Activated T-helper 2 cell treated with anti-CD3 and anti-CD28 coated beads, Interferon-gamma antibody, Interleukin-2, Interleukin-4, amounts not matched to agents 10 μg/mL and 5 μg/mL and 100 μg/mL, durations not matched to agents 14 hours and 24 hours and 36 hours (primary cell): ENCODE data around the gene AGAP1. TPM values are rescaled to one million over a fixed set of nuclear protein-coding genes. Genes with fewer than 3 reads are reported as not detected.

ENCODE experiments used
- DNase-seq: peaks from one replicate; pipeline ENCODE4 v3.0.0; 2021; ENCODE audit warnings: low spot score
- H3K27ac Mint-ChIP-seq: one replicate; pipeline ENCODE4 v1.8.0; 2021; ENCODE audit warnings: mixed read lengths
- H3K27me3 Mint-ChIP-seq: one replicate; pipeline ENCODE4 v1.8.0; 2021; ENCODE audit warnings: low read depth, mixed read lengths
- H3K36me3 Mint-ChIP-seq: one replicate; pipeline ENCODE4 v1.8.0; 2021; ENCODE audit warnings: low read depth, mixed read lengths
- H3K4me1 Mint-ChIP-seq: one replicate; pipeline ENCODE4 v1.8.0; 2021; ENCODE audit warnings: low read depth, mixed read lengths
- H3K4me3 Mint-ChIP-seq: one replicate; pipeline ENCODE4 v1.8.0; 2021; ENCODE audit warnings: low read depth, mild to moderate bottlenecking, moderate library complexity, mixed read lengths
- H3K9me3 Mint-ChIP-seq: one replicate; pipeline ENCODE4 v1.8.0; 2021; ENCODE audit warnings: mixed read lengths
- intact Hi-C: fragments of 100-400 bp; cut with micrococcal nuclease; formaldehyde crosslinking; loops from one replicate; pipeline ENCODE4 v1.15.1; 2023
- total RNA-seq: library from RNA; stranded (reverse); gene quantifications from 2 replicates; pipeline ENCODE4 v1.2.3, GENCODE V29; 2022

AGAP1 gene
- total RNA-seq, 1 donor from 2014 or later = 1.8 TPM

DNA sequence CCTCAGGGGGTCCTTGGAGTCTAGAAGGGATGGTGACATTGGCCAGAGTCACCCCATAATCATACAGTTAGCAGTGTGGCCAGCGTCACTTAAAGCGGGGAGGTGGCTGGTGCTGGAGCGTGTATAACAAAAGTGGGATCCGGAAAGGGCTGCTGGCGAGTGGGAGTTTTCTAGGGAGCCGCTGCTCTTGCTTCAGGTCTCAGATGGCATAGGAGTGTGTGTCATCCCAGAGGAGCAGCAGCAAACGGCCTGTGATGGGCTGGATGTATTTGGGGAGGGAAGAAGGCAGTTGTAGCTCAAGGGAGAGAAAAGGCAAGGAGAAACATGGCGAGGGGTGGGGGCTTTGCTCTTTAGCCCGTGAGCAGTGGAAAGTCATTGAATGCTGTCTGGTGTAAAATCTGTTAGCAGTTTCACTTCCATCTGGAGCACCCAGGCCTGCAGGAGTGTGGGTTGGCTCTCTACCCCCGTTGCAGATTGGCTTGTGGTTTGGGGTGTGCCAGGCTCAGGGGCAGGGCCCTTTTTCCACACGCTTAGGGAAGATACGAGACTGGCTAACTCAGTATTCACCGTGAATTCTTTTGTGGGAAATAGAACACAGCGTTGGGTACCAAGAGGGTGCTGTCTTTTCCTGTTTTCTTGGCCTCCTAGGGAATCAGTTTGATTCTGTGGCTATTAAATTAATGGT is 120.5 kb downstream of the AGAP1 start:
- intact Hi-C loops = no loop called here
- no peaks in the 10 kb centered on the region for H3K36me3 Mint-ChIP-seq
- H3K9me3 Mint-ChIP-seq = no peaks in the 10 kb centered on the region
- H3K4me1 Mint-ChIP-seq = no peaks in the 10 kb centered on the region
- H3K4me3 Mint-ChIP-seq = no peak overlapping the region
- no peak for DNase-seq
- no peak overlapping the region for H3K27ac Mint-ChIP-seq
- no peaks in the 10 kb centered on the region for H3K27me3 Mint-ChIP-seq

DNA sequence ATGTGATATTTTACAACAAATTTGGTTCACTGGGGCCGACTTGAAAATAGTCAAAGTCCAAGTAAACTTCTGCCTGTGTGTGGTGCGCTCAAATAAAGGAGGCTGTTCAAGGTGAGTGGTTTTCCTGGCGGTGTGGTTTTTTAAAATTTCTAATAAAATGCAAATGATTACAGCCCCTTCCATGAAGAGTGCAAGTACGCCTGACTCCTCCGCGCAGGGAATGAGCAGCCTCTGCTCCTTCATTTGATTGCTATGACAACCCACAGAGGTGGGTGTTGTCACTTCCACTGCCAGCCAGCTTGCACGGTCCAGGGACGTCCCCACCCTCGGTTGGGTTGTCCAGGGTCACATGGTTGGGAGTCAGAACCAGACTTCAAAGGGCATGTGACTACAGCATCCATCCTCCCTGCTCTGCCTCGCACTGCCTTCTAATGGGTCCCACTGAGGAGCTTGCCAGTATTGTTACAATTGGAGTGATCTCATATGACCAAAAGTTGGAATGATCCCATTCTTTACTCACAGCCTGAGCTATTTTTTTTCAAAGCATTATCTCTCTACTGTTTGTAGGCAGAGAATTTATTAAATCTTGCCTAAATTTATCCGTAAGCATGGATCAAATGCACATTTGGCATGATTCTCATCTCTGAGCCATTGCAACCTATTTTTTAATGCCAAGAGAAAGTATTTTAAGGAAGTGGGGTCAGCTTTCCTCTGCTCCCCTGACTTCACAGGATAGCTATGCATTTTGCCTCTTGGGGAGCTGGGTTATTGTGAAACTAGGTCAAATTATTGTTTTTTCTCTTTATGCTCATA is 121.3 kb downstream of the AGAP1 start:
- H3K27me3 Mint-ChIP-seq = no peaks in the 10 kb centered on the region
- H3K4me1 Mint-ChIP-seq = no peaks in the 10 kb centered on the region
- H3K36me3 Mint-ChIP-seq = no peaks in the 10 kb centered on the region
- no peak overlapping the region for H3K27ac Mint-ChIP-seq
- no peak overlapping the region for H3K4me3 Mint-ChIP-seq
- H3K9me3 Mint-ChIP-seq = no peaks in the 10 kb centered on the region
- no peak for DNase-seq
- intact Hi-C loops = no loop called here

DNA sequence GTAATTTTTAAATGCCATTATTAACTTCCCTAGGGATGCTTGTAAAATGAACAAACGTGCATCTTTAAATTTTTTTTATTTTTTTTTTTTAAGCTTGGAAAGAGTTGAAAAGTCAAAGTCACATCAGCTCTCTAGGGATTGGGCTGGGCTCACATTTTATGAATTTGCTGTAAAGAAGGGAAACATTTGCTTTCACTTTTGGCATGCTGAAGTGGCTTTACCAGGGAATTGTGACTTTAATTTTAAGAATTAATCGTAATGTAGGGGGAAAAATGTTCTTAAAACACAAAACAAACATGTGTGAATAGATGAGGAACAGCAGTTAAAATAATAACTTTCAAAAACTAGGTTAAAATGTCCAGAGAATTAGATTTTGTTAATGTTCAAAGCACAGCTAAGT is 123.0 kb downstream of the AGAP1 start:
- no peak for DNase-seq
- Mint-ChIP-seq H3K36me3 (no peaks in the 10 kb centered on the region), H3K27me3 (no peaks in the 10 kb centered on the region), H3K4me1 (no peaks in the 10 kb centered on the region), H3K27ac (no peak overlapping the region), H3K9me3 (no peaks in the 10 kb centered on the region), H3K4me3 (no peak overlapping the region)
- intact Hi-C loops = no loop called here

DNA sequence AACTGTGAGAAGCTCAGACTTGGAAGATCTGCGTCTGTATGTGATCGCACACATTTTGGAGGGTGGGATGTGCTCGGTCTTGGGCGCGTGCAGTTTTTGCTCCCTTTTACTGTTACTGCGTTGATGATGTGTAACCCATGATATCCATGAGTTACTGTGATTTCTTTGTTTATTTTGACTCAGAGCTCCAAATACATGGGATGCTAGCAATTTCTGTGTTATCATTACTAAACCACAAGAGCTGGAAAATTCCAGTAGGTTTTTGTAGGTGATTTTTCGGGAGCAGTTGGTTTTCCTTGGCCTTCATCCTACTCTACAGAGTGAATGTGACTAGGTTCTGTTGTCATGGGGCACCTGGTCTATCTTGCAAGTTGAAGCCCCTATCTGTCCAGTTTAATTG is 124.2 kb downstream of the AGAP1 start:
- Mint-ChIP-seq H3K4me3 (no peak overlapping the region), H3K27me3 (no peaks in the 10 kb centered on the region), H3K36me3 (no peaks in the 10 kb centered on the region), H3K4me1 (no peaks in the 10 kb centered on the region), H3K27ac (no peak overlapping the region), H3K9me3 (no peaks in the 10 kb centered on the region)
- no peak for DNase-seq
- intact Hi-C loops = no loop called here

DNA sequence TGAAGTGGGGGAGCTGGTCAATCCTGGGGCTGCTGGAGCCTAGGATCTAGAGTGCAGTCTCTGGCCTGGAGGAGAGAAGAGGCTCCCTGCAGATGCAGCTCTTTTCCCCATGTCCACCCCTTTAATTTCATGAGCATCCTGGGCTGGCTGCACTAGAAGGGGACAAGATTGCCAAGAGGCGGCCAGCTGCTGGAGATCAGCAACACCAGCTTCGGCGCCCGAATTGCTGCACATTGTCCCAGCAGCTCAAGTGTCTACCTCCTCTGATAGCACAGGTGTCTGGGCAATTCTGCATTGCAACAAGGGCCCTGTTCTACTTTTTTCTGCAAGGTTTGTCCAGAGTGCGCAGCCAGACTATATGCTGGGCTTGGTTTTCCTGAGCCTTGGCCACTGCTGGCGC is 125.7 kb downstream of the AGAP1 start:
- Mint-ChIP-seq H3K4me1 (no peaks in the 10 kb centered on the region), H3K9me3 (no peaks in the 10 kb centered on the region), H3K27me3 (no peaks in the 10 kb centered on the region), H3K4me3 (no peak overlapping the region), H3K27ac (no peak overlapping the region), H3K36me3 (no peaks in the 10 kb centered on the region)
- intact Hi-C loops = no loop called here
- no peak for DNase-seq

DNA sequence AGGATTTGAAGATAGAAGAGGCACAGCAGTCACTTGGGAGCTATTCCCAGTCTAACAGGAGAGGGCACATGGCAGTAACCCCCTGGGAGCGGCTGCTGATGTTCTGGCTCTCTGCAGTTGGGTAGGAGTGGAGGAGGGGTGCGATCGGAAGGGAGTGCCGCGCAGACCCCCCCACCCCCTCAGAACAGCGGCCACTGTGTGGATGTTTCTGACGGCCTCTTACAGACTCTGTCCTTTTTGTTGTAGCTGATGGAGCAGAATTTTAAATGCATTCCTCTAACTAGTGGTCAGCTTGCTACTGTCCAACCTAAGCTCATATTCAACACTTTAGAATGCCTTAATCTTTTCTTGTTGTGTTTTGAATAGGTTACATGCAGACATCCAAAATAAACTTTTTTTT is 127.9 kb downstream of the AGAP1 start:
- Mint-ChIP-seq H3K4me3 (no peak overlapping the region), H3K27ac (no peak overlapping the region), H3K27me3 (no peaks in the 10 kb centered on the region), H3K36me3 (no peaks in the 10 kb centered on the region), H3K4me1 (no peaks in the 10 kb centered on the region), H3K9me3 (no peaks in the 10 kb centered on the region)
- intact Hi-C loops = no loop called here
- no peak for DNase-seq

DNA sequence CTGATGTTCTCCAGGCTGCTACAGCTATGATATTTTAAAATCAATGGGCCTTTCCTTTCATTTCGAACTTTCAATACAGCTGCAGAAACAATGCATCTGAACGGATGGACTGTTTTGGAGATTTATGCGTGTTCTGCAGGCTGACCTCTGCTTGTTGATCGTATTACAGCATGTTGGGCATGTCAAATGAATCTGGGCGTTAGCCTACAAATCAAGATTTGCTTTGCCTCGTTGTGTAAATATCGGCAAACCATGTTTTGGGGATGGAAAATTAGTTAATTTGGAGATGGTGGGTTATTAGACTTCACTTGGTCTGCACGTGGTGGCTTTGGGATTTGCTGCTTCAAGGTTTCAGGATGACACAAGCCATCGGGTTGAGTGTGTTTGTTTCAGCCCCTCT is 129.3 kb downstream of the AGAP1 start:
- intact Hi-C loops = no loop called here
- Mint-ChIP-seq H3K9me3 (no peaks in the 10 kb centered on the region), H3K4me3 (no peak overlapping the region), H3K4me1 (no peaks in the 10 kb centered on the region), H3K36me3 (no peaks in the 10 kb centered on the region), H3K27me3 (no peaks in the 10 kb centered on the region), H3K27ac (no peak overlapping the region)
- no peak for DNase-seq

DNA sequence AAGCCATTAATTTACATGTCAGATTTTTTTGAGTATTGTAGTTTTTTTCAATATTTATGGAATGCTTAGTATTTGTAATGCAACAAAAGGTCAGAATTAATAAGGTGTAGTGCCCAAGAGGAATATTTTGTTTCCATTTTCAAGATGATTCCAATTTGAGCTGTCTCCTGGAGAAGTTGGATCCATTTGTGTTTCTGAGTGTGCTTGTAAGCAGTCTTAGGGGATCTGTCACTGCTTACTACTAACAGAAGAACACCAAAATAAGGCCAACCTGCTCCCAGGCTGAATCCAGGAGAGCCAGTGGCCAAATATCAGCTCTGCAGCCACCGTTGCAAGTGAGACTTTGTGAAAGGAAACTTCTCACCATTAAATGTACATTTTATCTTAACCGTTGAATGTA is 129.9 kb downstream of the AGAP1 start:
- no peak for DNase-seq
- Mint-ChIP-seq H3K4me3 (no peak overlapping the region), H3K27ac (no peak overlapping the region), H3K27me3 (no peaks in the 10 kb centered on the region), H3K4me1 (no peaks in the 10 kb centered on the region), H3K36me3 (no peaks in the 10 kb centered on the region), H3K9me3 (no peaks in the 10 kb centered on the region)
- intact Hi-C loops = no loop called here

DNA sequence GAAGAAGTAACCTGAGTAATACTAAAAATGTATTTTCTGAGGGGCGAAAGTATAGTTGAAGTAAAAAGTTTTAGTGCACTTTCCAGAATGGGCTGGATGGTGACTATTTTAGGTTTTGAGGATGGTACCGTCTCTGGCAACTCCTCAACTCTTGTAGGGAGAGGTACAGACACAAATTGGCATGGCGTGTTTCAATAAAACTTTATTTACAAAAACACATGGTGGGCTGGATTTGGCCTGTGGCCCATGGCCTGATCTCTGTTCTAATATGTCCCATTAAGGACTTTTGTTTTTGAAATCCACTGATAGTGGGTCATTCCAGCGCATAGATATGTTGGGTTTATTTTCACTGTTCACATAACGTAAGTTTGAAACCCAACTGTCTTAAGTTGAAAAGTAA is 132.8 kb downstream of the AGAP1 start:
- intact Hi-C loops = no loop called here
- Mint-ChIP-seq H3K36me3 (no peaks in the 10 kb centered on the region), H3K27me3 (no peaks in the 10 kb centered on the region), H3K4me3 (no peak overlapping the region), H3K9me3 (no peaks in the 10 kb centered on the region), H3K27ac (no peak overlapping the region), H3K4me1 (no peaks in the 10 kb centered on the region)
- DNase-seq = no peak

DNA sequence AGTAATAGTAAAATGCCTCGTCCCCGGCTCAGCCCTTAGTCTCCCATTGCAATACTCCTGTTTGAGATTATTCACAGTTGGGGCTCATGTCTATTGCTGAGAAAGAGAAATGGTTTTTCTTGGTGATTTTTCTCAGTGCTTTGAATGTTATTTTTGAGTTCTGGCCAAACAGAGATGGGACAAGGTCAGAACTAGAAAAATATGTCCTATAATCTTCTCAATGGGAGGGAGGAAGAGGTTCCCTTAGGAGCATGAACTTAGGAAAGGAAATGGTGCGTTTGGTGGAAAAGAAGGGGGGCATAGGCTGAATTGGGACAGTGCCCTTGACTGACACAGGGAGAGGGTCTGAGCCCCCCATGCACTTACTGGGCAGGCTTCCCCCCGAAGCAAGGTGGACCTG is 133.8 kb downstream of the AGAP1 start:
- no peak overlapping the region for H3K27ac Mint-ChIP-seq
- no peaks in the 10 kb centered on the region for H3K9me3 Mint-ChIP-seq
- intact Hi-C loops = no loop called here
- H3K4me3 Mint-ChIP-seq = no peak overlapping the region
- no peaks in the 10 kb centered on the region for H3K4me1 Mint-ChIP-seq
- no peaks in the 10 kb centered on the region for H3K27me3 Mint-ChIP-seq
- no peak for DNase-seq
- H3K36me3 Mint-ChIP-seq = no peaks in the 10 kb centered on the region

DNA sequence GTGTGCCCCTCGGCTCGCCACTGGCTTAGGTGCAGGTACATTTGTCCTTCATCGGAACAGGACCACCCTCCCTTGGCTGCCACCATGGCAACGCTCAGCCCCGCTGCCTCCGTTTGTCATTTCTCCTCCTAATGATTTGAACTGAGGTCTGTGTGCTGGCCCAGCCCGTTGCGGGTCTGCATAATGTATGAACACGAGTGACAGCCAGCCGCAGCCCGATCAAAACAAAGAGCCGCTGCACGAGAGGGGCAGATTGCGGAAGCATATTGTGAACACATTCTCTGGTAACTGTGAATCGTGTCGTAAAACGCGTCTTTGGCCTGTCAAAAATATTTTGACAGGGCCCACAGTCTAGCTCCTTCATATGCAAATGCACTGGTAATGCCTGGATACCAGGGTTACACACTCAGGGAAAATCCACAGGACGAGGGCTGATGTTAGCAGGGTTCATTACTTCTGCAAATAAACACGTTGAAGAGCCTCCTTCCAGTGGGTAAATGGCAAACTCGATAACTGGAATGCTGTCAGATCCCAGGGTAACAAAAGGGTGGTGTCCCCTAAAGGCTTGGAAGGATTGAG is 137.0 kb downstream of the AGAP1 start:
- Mint-ChIP-seq H3K4me3 (no peak overlapping the region), H3K36me3 (no peaks in the 10 kb centered on the region), H3K27me3 (no peaks in the 10 kb centered on the region), H3K27ac (no peak overlapping the region), H3K4me1 (no peaks in the 10 kb centered on the region), H3K9me3 (no peaks in the 10 kb centered on the region)
- intact Hi-C loops = no loop called here
- no peak for DNase-seq

DNA sequence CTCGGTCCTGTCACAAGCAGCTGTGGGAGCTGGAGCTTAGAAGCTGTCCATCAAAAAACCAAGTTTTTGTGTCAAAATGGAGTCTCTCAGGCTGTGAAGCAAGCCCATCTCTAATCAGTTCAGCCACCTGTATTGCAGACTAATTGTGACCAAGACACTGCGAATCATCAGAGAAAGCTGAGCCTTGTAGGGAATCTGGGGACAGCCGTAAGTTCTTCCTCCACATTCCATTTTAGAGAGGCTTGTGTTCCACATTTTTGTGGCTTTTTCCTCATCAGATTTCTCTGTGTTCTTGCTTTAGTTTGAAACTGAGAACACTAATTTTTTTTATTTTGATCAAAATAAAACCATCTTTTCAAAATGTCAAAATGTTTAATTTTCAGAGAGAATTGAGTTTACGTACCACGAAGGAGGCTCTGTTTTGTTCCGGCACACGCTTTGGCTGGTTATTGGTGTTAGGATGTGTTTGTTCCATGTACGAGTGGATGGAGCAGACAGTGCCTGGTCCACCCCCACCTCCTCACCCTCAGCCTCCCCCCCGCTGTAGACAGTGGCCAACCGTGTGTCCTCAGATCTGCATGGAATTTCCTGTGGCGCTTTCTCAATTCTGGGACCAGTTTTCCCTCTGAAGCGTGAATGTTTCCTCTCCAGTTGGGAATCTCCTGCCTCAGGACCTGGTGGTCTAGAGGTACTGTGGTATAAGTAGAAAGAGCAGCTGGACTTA is 140.8 kb downstream of the AGAP1 start:
- Mint-ChIP-seq H3K36me3 (no peaks in the 10 kb centered on the region), H3K27ac (no peak overlapping the region), H3K4me1 (no peaks in the 10 kb centered on the region), H3K27me3 (no peaks in the 10 kb centered on the region), H3K9me3 (no peaks in the 10 kb centered on the region), H3K4me3 (no peak overlapping the region)
- intact Hi-C loops = no loop called here
- DNase-seq = no peak

DNA sequence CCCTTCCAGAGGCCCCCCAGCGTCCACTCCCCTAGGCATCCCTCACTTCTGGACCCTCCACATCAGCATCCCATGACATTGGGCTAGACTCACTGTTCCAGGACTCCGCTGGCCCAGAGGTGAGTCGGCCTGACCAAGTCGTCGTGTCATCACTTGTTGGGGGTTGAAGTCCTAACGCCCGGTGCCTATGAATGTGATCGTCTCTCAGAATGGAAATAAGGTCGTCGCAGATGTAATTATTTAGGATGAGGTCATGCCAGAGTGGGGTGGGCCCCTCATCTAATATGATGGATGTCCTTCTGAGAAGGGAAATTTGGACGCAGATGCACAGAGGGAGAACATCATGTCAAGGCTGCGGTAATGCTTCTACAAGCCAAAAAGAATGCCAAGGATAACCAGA is 142.7 kb downstream of the AGAP1 start:
- intact Hi-C loops = no loop called here
- peaks cover 2% of the 10 kb centered on the region for H3K27me3 Mint-ChIP-seq
- peaks cover 1% of the 10 kb centered on the region for H3K4me1 Mint-ChIP-seq

More for the DNA sequence above, 142.7 kb downstream of the AGAP1 start:
- Mint-ChIP-seq H3K4me3 (no peak overlapping the region), H3K27ac (no peak overlapping the region), H3K9me3 (no peaks in the 10 kb centered on the region), H3K36me3 (no peaks in the 10 kb centered on the region)
- DNase-seq = no peak
